ENCODE results near the gene GRK5.

- TF ChIP-seq, protein P1, sequence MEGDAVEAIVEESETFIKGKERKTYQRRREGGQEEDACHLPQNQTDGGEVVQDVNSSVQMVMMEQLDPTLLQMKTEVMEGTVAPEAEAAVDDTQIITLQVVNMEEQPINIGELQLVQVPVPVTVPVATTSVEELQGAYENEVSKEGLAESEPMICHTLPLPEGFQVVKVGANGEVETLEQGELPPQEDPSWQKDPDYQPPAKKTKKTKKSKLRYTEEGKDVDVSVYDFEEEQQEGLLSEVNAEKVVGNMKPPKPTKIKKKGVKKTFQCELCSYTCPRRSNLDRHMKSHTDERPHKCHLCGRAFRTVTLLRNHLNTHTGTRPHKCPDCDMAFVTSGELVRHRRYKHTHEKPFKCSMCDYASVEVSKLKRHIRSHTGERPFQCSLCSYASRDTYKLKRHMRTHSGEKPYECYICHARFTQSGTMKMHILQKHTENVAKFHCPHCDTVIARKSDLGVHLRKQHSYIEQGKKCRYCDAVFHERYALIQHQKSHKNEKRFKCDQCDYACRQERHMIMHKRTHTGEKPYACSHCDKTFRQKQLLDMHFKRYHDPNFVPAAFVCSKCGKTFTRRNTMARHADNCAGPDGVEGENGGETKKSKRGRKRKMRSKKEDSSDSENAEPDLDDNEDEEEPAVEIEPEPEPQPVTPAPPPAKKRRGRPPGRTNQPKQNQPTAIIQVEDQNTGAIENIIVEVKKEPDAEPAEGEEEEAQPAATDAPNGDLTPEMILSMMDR (IDR thresholded peaks at IDR 0.05; ENCODE audit: low read depth, low read length): no peak
- TF ChIP-seq EZH2phosphoT487 (IDR thresholded peaks at IDR 0.05; ENCODE audit: low read depth): no peak
These were observed 8.8 kb downstream of the GRK5 start for GRCh38 chr10:119216127-119216526.

Data from OCI-LY3 (cell line).